ENCODE measurements around the gene CD7. TPM values are rescaled to one million over a fixed set of nuclear protein-coding genes. Genes with fewer than 3 reads are reported as not detected.

Gene CD7
- total and polyA plus RNA-seq, 2 donors (not counting 3 experiments of a cell fraction or from before 2014, with no cell fraction given), result not detected

DNA sequence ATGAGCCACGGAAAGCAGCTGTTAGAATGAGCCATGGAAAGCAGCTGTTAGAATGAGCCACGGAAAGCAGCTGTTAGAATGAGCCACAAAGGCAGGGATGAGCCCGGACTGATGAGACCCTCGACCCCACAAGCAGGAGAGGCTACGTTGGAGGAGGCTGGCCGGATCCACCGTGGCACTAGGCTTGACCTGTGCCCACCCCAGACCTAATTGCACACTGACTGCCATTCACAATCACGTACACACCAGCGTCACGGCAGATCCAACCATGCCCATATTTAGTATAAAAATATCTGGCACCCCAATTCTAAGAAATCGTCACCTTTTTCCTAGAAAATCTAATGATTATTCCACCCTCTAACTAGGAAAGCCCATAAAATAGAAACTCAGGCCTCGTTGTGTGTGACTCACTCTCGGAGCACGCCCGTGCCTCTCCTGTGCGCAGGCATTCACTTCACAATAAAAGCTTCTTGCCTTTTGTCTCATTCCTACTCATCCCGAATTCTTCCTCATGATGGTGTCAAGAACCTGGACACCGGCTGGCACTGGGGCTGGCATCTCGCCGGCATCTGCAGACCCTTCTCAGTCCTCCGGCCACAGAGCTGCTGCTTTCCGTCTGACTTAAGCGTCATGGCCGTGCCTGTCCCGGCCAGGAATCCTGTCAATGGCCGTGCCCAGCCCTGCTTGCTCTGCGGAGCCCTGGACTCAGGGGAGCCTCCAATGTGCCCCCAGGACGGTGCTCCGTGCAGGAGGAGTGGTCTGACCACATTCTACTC lies 21.6 kb upstream of the CD7 start:
- BruUV-seq (replicated peaks), result no TSS peak
- CTCF ChIA-PET, result interaction anchor here (0.7 to 2.1 kb wide), 9 partner anchors 9 to 309 kb away, joined by 3 to 6 read pairs (median 3); no protein-coding TSS in a partner anchor
- intact Hi-C loops (cut with micrococcal nuclease), result loop anchor here (5.0 kb wide), 1 partner anchor 42 kb away; no protein-coding TSS in a partner anchor

DNA sequence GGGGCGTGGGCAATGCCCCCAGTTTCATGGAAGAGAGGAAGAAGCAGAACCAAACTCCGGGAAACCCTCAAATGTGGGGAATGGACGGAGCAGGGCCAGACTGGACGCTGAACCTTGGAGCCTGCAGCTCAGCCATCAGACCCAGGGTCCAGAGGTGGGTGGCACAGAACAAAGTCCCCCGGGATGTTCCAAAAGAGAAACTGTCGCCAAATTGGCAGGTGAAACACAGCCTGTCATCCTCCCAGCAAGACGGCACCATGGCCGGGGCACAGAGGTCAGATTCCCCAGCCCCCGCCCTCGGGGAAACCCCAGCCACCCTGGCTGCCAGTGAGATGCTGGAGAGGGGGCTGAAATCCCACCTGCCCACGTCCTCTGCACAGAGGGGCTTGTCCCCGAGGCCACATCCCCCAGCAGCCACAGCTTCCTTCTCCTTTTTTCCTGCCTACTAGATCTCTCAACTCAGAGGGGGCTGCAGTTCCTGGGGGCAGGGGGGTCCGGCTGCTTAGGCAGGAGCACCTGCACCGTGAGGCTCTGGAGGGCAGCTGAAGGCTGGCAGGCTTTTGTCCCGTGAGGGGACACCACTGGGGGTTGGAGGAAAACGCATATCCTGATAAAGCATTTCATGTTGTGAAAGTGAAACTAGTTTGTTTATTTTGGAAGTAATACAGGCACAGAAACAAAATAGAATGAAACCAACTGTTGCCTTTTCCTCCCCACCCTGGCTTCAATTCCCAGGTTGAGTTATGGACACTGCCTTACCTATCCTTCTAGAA lies 17.4 kb upstream of the CD7 start:
- no TSS peak for BruUV-seq (replicated peaks)
- TF ChIP-seq EZH2 (IDR thresholded peaks at IDR 0.05; ENCODE audit: borderline replicate concordance, low read depth, low read length, severe bottlenecking) (no peak), POLR2AphosphoS5 (IDR thresholded peaks at IDR 0.05; ENCODE audit: insufficient read depth, low read depth, low read length) (no peak), POLR2A (IDR thresholded peaks at IDR 0.05; ENCODE audit: low read depth, low read length) (no peak), MYC (IDR thresholded peaks at IDR 0.05; ENCODE audit: low read depth, low read length) (no peak), JUN (IDR thresholded peaks at IDR 0.05; ENCODE audit: borderline replicate concordance, insufficient read depth, insufficient read length, low read depth) (no peak), GATA2 (IDR thresholded peaks at IDR 0.05; ENCODE audit: insufficient read depth, insufficient read length, low read depth, low read length) (no peak), FOS (IDR thresholded peaks at IDR 0.05; ENCODE audit: borderline replicate concordance, insufficient read depth, low read length) (no peak)
- TF ChIP-seq, protein P1, sequence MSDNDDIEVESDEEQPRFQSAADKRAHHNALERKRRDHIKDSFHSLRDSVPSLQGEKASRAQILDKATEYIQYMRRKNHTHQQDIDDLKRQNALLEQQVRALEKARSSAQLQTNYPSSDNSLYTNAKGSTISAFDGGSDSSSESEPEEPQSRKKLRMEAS (IDR thresholded peaks at IDR 0.05; ENCODE audit: insufficient read depth, insufficient read length), result no peak
- TF ChIP-seq, protein P2, sequence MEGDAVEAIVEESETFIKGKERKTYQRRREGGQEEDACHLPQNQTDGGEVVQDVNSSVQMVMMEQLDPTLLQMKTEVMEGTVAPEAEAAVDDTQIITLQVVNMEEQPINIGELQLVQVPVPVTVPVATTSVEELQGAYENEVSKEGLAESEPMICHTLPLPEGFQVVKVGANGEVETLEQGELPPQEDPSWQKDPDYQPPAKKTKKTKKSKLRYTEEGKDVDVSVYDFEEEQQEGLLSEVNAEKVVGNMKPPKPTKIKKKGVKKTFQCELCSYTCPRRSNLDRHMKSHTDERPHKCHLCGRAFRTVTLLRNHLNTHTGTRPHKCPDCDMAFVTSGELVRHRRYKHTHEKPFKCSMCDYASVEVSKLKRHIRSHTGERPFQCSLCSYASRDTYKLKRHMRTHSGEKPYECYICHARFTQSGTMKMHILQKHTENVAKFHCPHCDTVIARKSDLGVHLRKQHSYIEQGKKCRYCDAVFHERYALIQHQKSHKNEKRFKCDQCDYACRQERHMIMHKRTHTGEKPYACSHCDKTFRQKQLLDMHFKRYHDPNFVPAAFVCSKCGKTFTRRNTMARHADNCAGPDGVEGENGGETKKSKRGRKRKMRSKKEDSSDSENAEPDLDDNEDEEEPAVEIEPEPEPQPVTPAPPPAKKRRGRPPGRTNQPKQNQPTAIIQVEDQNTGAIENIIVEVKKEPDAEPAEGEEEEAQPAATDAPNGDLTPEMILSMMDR (IDR thresholded peaks at IDR 0.05; ENCODE audit: extremely low read depth in 1 of 2, insufficient read depth in 1 of 2, low read depth in 1 of 2, low read length in 2 of 2), result no peak
- H3K79me2 ChIP-seq (ENCODE audit: control insufficient read depth, insufficient read depth, low read length), result no peaks in the 10 kb centered on the region
- FAIRE-seq, result peak; percentile 56
- no peaks in the 10 kb centered on the region for H3K9me1 ChIP-seq (replicated peaks; ENCODE audit: control insufficient read depth, extremely low read depth, insufficient read depth, low read length)
- CTCF ChIA-PET, result interaction anchor here (1.4 to 1.7 kb wide), 2 partner anchors 10 to 229 kb away, joined by 3 to 5 read pairs; no protein-coding TSS in a partner anchor
- peak overlapping the region; percentile 84 for H3K4me2 ChIP-seq (ENCODE audit: insufficient read depth, low read length)
- H4K20me1 ChIP-seq (replicated peaks; ENCODE audit: control insufficient read depth, extremely low read depth, insufficient read depth, low read length), result no peaks in the 10 kb centered on the region
- H3K4me1 ChIP-seq (ENCODE audit: control insufficient read depth, extremely low read depth, insufficient read depth, low read length), result peaks cover 16% of the 10 kb centered on the region
- H3K36me3 ChIP-seq (ENCODE audit: control insufficient read depth in 2 of 2, extremely low read depth in 1 of 2, insufficient read depth in 2 of 2, low read length in 2 of 2), result no peaks in the 10 kb centered on the region
- H3K4me3 ChIP-seq (replicated peaks in 1 of 3; ENCODE audit: insufficient read depth in 1 of 3, low read depth in 1 of 3, low read length in 3 of 3), result peak overlapping the region; percentile 19 to 44 (median 32)
- intact Hi-C loops (cut with micrococcal nuclease) (loop anchor here (5.0 kb wide), 1 partner anchor 38 kb away; no protein-coding TSS in a partner anchor), dilution Hi-C loops (cut with MboI; ENCODE audit: extremely low pct_ligation_motif_present, low sequenced_read_pairs) (no loop called here)
- POLR2A ChIA-PET, result no interaction called here
- H3K27me3 ChIP-seq (ENCODE audit: control insufficient read depth in 2 of 2, insufficient read depth in 2 of 2, low read length in 2 of 2), result peaks cover 0 to 2% of the 10 kb centered on the region in 2 experiments
- no peak overlapping the region for H3K27ac ChIP-seq (ENCODE audit: insufficient read depth, low read depth, low read length)
- peak overlapping the region; percentile 88 for H2AFZ ChIP-seq (ENCODE audit: low read depth, low read length)
- H3K9ac ChIP-seq (replicated peaks; ENCODE audit: extremely low read depth, insufficient read depth, low read length), result no peak overlapping the region
- DNase-seq (ENCODE audit: low read depth, low spot score), result peak; percentile 49
- H3K9me3 ChIP-seq (replicated peaks; ENCODE audit: control insufficient read depth, insufficient read depth, low read length), result no peaks in the 10 kb centered on the region

More for the DNA sequence above, 21.6 kb upstream of the CD7 start:
- no peaks in the 10 kb centered on the region for H3K79me2 ChIP-seq (ENCODE audit: control insufficient read depth, insufficient read depth, low read length)
- H2AFZ ChIP-seq (ENCODE audit: low read depth, low read length), result peak overlapping the region; percentile 72
- H3K9me3 ChIP-seq (replicated peaks; ENCODE audit: control insufficient read depth, insufficient read depth, low read length), result no peaks in the 10 kb centered on the region
- H3K4me3 ChIP-seq (replicated peaks in 1 of 3; ENCODE audit: insufficient read depth in 1 of 3, low read depth in 1 of 3, low read length in 3 of 3), result peak overlapping the region in 2 of 3 experiments; percentile 12 to 21
- POLR2A ChIA-PET, result interaction anchor here (0.9 kb wide), 1 partner anchor 9 kb away, joined by 3 read pairs; no protein-coding TSS in a partner anchor
- H3K4me1 ChIP-seq (ENCODE audit: control insufficient read depth, extremely low read depth, insufficient read depth, low read length), result peaks cover 16% of the 10 kb centered on the region
- peak overlapping the region; percentile 28 for H3K4me2 ChIP-seq (ENCODE audit: insufficient read depth, low read length)
- peak overlapping the region; percentile 2 for H3K27ac ChIP-seq (ENCODE audit: insufficient read depth, low read depth, low read length)
- DNase-seq (ENCODE audit: low read depth, low spot score) (peak; percentile 59), FAIRE-seq (peak; percentile 95)
- H4K20me1 ChIP-seq (replicated peaks; ENCODE audit: control insufficient read depth, extremely low read depth, insufficient read depth, low read length), result no peaks in the 10 kb centered on the region
- no peak overlapping the region for H3K9ac ChIP-seq (replicated peaks; ENCODE audit: extremely low read depth, insufficient read depth, low read length)
- TF ChIP-seq FOS (IDR thresholded peaks at IDR 0.05; ENCODE audit: borderline replicate concordance, insufficient read depth, low read length) (peak; percentile 93), JUN (IDR thresholded peaks at IDR 0.05; ENCODE audit: borderline replicate concordance, insufficient read depth, insufficient read length, low read depth) (peak; percentile 63), MYC (IDR thresholded peaks at IDR 0.05; ENCODE audit: low read depth, low read length) (no peak), POLR2A (IDR thresholded peaks at IDR 0.05; ENCODE audit: low read depth, low read length) (peak; percentile 19)
- H3K9me1 ChIP-seq (replicated peaks; ENCODE audit: control insufficient read depth, extremely low read depth, insufficient read depth, low read length), result no peaks in the 10 kb centered on the region
- no peaks in the 10 kb centered on the region for H3K36me3 ChIP-seq (ENCODE audit: control insufficient read depth in 2 of 2, extremely low read depth in 1 of 2, insufficient read depth in 2 of 2, low read length in 2 of 2)
- dilution Hi-C loops (cut with MboI; ENCODE audit: extremely low pct_ligation_motif_present, low sequenced_read_pairs), result no loop called here
- H3K27me3 ChIP-seq (ENCODE audit: control insufficient read depth in 2 of 2, insufficient read depth in 2 of 2, low read length in 2 of 2), result no peaks in the 10 kb centered on the region

Data from endothelial cell of umbilical vein (primary cell).